CD4-positive, alpha-beta T cell treated with Interferon gamma for 1 hour (primary cell): ENCODE results near the gene IL17REL.
A peak's percentile ranks its signal among the peaks of the same experiment; 100 is the strongest.

Source experiments
- DNase-seq: peaks from one replicate; pipeline ENCODE4 v3.0.0-alpha.2; 2020

Gene IL17REL

GRCh38 chr22:50020606-50021005 is 8.0 kb upstream of the IL17REL start:
- no peak for DNase-seq

GRCh38 chr22:50019316-50019715 is 6.8 kb upstream of the IL17REL start:
- no peak for DNase-seq

GRCh38 chr22:50018608-50019285 is 6.2 kb upstream of the IL17REL start:
- DNase-seq = no peak

GRCh38 chr22:50017701-50018224 is 5.2 kb upstream of the IL17REL start:
- no peak for DNase-seq

GRCh38 chr22:50016988-50017700 is 4.6 kb upstream of the IL17REL start:
- peak; percentile 17 for DNase-seq

GRCh38 chr22:50016308-50016987 is 3.9 kb upstream of the IL17REL start:
- no peak for DNase-seq

DNA sequence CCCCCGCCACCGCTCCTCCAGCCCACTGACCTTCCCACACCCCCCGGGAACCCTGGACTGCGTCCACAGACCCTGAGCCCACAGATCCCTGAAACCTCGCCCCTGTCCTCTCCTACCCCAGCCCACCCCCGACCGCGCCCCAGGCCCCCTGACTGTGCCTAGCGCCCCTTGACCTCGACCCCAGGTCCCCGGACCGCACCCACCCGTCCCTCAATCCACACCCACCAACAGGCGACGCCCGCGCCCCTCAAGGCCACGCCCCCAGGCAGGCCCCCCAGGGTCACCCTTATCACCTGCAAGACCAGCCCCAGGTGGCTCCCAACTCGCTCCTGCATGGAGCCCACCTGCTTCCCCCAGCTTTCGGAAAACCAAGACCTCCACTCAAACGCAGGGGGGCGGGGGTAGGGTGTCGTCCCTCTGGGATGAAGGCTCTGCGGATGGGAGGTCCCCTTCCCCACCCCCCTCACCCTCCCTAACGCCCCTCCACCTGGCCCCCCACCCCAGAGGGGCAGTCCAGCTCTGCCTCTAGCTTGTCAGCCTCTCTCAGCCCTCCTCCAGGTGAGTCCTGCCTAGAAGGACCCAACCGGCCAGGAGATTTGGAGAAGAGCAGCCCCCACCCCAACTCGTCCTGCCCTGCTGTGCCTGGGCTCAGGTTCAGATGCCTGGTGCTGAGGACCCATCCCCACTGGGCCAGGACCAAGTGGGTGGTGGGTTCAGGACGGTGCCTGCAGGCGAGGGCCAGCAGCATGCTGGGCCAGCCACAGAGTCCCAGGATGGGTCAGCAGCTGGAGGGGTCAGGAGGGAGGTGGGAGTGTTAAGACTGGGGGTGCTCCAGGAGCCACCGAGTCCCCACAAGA is 3.1 kb upstream of the IL17REL start:
- DNase-seq = no peak

DNA sequence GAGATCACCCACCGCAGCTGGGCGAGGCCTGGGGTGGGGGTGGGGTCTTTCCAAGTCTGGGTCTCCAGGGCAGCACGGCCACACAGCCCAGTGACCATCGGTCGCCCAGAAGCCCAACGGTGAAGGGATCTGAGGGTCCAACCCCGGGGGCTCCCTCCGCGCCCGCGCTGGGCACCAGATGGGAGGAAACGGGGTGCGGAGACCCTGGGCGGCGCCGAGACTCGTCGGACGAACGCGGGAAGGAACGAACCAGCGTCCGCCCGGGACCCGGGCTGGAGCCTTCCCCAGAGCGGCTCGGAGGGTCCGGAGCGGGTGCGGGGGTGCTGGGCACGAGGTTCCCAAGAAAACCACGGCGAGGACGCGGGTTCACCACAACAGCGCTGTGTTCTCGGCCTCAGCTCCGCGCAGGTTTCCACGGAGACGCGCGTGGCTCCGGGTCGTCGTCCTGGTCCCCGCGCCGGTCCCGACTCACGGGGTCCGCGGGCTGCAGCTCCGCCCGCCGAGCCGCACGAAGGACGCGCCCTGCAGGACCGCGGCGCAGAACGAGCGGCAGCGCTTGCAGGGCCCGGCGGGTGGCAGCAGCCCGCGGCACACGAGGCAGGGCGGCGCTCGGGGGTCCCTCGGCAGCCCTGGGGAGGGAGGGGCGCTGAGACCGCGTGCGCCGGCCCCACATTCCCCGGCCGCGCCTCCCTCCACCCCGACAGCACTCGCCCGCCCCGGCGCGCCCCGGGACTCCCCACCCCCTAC is 2.3 kb upstream of the IL17REL start:
- DNase-seq = no peak

GRCh38 chr22:50014053-50014501 is 1.5 kb upstream of the IL17REL start:
- no peak for DNase-seq

- DNase-seq = no peak
Observed at GRCh38 chr22:50011447-50012210, 936 bp downstream of the IL17REL start.

GRCh38 chr22:50010676-50011446 is 1.7 kb downstream of the IL17REL start:
- peak; percentile 80 for DNase-seq

DNA sequence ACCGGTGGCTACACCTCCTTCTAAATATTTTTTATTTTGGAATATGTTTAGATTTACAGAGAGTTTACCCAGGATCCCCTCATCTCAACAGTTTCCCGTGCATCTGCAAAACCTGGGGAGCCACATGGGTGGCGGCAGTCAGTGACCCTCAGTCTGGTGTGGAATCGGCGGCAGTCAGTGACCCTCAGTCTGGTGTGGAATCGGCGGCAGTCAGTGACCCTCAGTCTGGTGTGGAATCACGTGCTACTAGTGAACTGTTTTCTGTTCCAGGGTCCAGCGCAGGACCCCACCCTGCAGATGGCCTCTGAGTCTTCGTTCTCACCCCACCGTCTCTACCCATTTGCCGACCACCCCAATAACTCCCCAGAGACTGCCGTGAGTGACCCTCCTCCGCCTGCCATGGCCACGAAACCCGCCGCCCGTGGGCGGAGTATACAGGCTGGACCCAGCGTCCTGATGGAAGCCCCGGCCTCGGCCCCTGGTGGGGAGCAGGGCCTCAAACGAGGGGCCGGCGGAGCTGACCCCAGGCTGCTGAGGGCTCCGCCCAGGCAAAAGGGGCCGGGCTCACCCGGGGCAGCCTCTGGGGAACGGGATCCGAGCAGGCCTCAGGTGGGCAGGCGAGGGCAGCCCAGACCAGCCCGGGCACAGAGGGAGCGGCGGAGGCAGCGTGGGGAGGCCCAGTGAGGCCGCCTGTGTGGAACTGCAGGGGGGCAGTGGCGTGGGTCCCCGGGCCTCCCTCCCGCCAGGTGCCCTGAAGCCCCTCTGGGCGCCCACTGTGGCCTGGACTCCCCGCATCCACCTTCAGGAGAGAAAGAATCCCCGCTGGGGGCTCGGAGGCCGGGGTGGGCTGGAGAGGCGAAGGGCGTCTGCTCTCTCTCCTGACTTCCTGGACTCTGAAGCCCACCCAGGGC is 2.5 kb downstream of the IL17REL start:
- DNase-seq = no peak

- no peak for DNase-seq
Observed at GRCh38 chr22:50009251-50009650, 3.3 kb downstream of the IL17REL start.

- no peak for DNase-seq
Observed at GRCh38 chr22:50008151-50009040, 4.2 kb downstream of the IL17REL start.

GRCh38 chr22:50007057-50007511 is 5.5 kb downstream of the IL17REL start:
- no peak for DNase-seq

- DNase-seq = no peak
Observed at GRCh38 chr22:50004918-50005317, 7.6 kb downstream of the IL17REL start.

- DNase-seq = no peak
Observed at GRCh38 chr22:50002791-50003190, 9.8 kb downstream of the IL17REL start.
